Choroid plexus epithelial cell (primary cell): ENCODE measurements around the gene MAP3K14.
A peak's percentile ranks its signal among the peaks of the same experiment; 100 is the strongest.

Experiments
- DNase-seq: peaks from one replicate; pipeline ENCODE4 v3.0.0-alpha.2; 2010; ENCODE audit warnings: low read depth
- H3K4me3 ChIP-seq: 2 replicates; pipeline ENCODE4 v1.5.1; 2011; ENCODE audit warnings: low read depth, mild to moderate bottlenecking, control low read depth, low read length, moderate library complexity
- TF ChIP-seq, protein P1 (sequence below): conservative IDR thresholded peaks from 2 replicates; pipeline ENCODE4 v1.5.1; 2011; ENCODE audit warnings: low read depth, mild to moderate bottlenecking, control low read depth, inconsistent platforms, low read length, moderate library complexity

MAP3K14 gene

DNA sequence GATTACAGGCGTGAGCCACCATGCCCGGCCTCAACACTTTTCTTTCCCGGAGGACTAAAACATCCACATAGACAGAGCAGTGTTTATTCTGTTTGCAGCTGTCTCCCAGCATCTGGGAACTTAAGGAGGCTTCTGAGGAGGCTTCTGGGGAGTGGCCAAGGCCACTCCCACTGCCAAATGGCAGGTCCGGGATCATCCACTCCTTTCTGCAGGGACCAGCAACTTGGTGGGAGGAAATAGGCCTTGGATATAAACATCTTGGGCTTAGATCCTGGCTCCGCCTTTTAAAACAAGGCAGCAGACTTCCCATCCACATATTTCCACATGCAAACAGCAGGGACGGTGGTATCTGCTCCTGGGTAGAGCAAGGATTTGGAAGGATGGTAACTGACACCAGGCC, 40.8 kb downstream of the MAP3K14 start:
- DNase-seq = peak; percentile 55
- TF ChIP-seq, protein P1, sequence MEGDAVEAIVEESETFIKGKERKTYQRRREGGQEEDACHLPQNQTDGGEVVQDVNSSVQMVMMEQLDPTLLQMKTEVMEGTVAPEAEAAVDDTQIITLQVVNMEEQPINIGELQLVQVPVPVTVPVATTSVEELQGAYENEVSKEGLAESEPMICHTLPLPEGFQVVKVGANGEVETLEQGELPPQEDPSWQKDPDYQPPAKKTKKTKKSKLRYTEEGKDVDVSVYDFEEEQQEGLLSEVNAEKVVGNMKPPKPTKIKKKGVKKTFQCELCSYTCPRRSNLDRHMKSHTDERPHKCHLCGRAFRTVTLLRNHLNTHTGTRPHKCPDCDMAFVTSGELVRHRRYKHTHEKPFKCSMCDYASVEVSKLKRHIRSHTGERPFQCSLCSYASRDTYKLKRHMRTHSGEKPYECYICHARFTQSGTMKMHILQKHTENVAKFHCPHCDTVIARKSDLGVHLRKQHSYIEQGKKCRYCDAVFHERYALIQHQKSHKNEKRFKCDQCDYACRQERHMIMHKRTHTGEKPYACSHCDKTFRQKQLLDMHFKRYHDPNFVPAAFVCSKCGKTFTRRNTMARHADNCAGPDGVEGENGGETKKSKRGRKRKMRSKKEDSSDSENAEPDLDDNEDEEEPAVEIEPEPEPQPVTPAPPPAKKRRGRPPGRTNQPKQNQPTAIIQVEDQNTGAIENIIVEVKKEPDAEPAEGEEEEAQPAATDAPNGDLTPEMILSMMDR = no peak
- H3K4me3 ChIP-seq = no peak overlapping the region

GRCh38 chr17:45274033-45274432, 42.8 kb downstream of the MAP3K14 start:
- no peak overlapping the region for H3K4me3 ChIP-seq
- DNase-seq = no peak
- TF ChIP-seq, protein P1 = no peak

DNA sequence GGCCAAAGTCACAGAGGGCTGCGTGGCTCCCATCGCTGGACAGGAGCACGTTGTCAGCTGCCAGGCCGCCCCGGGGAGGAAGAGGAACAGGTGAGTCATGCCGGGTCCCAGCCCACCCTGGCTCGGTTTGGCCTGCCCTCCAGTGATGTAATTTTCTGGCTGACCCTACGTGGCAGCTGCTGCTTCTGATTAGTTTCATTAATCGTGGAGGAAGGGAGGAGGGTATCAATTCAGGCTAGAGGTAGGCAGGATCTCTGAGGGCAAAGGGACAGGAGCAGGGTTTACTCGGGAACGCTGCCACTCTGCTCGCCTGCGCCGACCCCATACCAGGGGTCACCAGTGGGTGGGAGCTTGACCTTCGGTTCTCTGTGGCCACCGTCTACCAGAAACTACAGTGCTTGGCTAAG, 43.3 kb downstream of the MAP3K14 start:
- no peak for DNase-seq
- TF ChIP-seq, protein P1 = no peak
- H3K4me3 ChIP-seq = no peak overlapping the region

DNA sequence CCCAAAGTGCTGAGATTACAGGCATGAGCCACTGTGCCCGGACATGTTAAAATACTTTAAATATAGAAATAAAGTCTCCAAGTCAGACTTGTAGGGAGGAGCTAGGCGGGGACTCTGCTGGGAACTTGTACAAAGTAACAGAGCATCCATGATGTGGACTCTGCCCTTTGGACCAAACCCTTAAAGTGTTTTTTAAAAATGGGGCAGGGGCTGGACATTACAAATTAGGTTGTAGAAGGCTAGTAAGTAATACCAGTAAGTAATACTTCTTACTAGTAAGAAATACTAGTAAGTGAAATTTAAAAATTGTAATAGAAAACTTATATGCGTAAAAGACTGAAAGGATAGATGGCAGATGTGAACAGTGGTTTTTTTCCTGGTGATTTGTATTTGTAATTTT, 45.2 kb downstream of the MAP3K14 start:
- TF ChIP-seq, protein P1 = no peak
- H3K4me3 ChIP-seq = no peak overlapping the region
- no peak for DNase-seq

GRCh38 chr17:45270828-45271418, 45.9 kb downstream of the MAP3K14 start:
- TF ChIP-seq, protein P1 = peak; percentile 73
- H3K4me3 ChIP-seq = no peak overlapping the region
- no peak for DNase-seq

DNA sequence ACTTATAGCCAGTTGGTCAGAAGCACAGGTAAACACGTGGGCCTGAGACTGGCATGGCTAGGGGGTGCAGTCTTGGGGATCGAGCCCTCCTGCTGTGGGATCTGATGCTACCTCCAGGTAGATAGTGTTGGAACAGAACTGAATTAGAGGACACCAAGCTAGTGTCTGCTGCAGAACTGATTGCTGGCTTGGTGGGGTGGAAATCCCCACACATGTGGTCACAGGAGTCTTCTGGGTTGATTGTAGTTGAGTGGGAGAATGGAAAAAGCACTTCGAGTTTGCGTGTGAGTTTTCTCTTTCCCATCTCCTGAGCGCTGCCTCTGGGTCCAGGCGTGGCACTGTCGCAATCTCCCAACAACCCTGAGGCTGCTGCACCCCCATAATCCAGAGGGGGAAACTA, 46.9 kb downstream of the MAP3K14 start:
- TF ChIP-seq, protein P1 = no peak
- DNase-seq = no peak
- H3K4me3 ChIP-seq = no peak overlapping the region

- TF ChIP-seq, protein P1 = no peak
- no peak overlapping the region for H3K4me3 ChIP-seq
- no peak for DNase-seq
These were observed 49.3 kb downstream of the MAP3K14 start for GRCh38 chr17:45267436-45268055.
